ENCODE results near the gene TUBGCP2. TPM values are rescaled to one million over a fixed set of nuclear protein-coding genes. Genes with fewer than 3 reads are reported as not detected.

TUBGCP2 gene
- total and polyA plus RNA-seq, 2 of the 13 experiments (the other 11 are each of a cell fraction or from before 2014, with no cell fraction given): 21.3 to 34.5 TPM

- TF ChIP-seq ZSCAN21 (CRISPR knock-in tag; IDR thresholded peaks at IDR 0.05; ENCODE audit: borderline replicate concordance): peak; percentile 57; the same call in 1 of the 2 replicates
- TF ChIP-seq E2F2 (CRISPR knock-in tag; IDR thresholded peaks at IDR 0.05; ENCODE audit: borderline replicate concordance): no peak
- no peak for TF ChIP-seq PAWR (CRISPR knock-in tag; IDR thresholded peaks at IDR 0.05; ENCODE audit: borderline replicate concordance)
- no peak for TF ChIP-seq KDM4B (CRISPR knock-in tag; IDR thresholded peaks at IDR 0.05)
- TF ChIP-seq KDM1A (CRISPR knock-in tag; IDR thresholded peaks at IDR 0.05): no peak
- TF ChIP-seq ZBTB33 (CRISPR knock-in tag; IDR thresholded peaks at IDR 0.05): no peak
- no peak for TF ChIP-seq HDAC6 (IDR thresholded peaks at IDR 0.05; ENCODE audit: low read depth, low read length)
- TF ChIP-seq ZNF891 (CRISPR knock-in tag; IDR thresholded peaks at IDR 0.05): peak; percentile 21; the same call in 1 of the 2 replicates
- TF ChIP-seq ZNF160 (CRISPR knock-in tag; IDR thresholded peaks at IDR 0.05): no peak
- TF ChIP-seq ZNF232 (CRISPR knock-in tag; IDR thresholded peaks at IDR 0.05; ENCODE audit: borderline replicate concordance): no peak
- TF ChIP-seq ZNF782 (CRISPR knock-in tag; IDR thresholded peaks at IDR 0.05; ENCODE audit: borderline replicate concordance): no peak; the same call in 1 of the 2 replicates
- TF ChIP-seq ZNF282 (IDR thresholded peaks at IDR 0.05; ENCODE audit: partially characterized antibody): no peak
- no peak for TF ChIP-seq MXI1 (IDR thresholded peaks at IDR 0.05; ENCODE audit: borderline replicate concordance, low read depth, low read length)
- TF ChIP-seq HIVEP1 (CRISPR knock-in tag; IDR thresholded peaks at IDR 0.05): no peak
- TF ChIP-seq IKZF1 (IDR thresholded peaks at IDR 0.05): no peak
- no peak for TF ChIP-seq JARID2 (CRISPR knock-in tag; IDR thresholded peaks at IDR 0.05; ENCODE audit: insufficient replicate concordance)
- TF ChIP-seq TBX2 (CRISPR knock-in tag; IDR thresholded peaks at IDR 0.05; ENCODE audit: borderline replicate concordance): 0 out of 2 replicates have a peak, but pooled peaks have one; percentile 8
- TF ChIP-seq ZNF597 (CRISPR knock-in tag; IDR thresholded peaks at IDR 0.05): no peak
- TF ChIP-seq KDM5B (CRISPR knock-in tag; IDR thresholded peaks at IDR 0.05; ENCODE audit: borderline replicate concordance): peak; percentile 30; the same call in 1 of the 2 replicates
- no peak for TF ChIP-seq ZNF33A (CRISPR knock-in tag; IDR thresholded peaks at IDR 0.05; ENCODE audit: borderline replicate concordance)
- peak; percentile 53; the same call in 1 of the 2 replicates for TF ChIP-seq ZBTB7B (CRISPR knock-in tag; IDR thresholded peaks at IDR 0.05)
- no peak; the same call in 1 of the 2 replicates for TF ChIP-seq TOPORS (CRISPR knock-in tag; IDR thresholded peaks at IDR 0.05)
- no peak for TF ChIP-seq ZNF326 (CRISPR knock-in tag; IDR thresholded peaks at IDR 0.05; ENCODE audit: borderline replicate concordance)
- no peak for TF ChIP-seq KAT2B (IDR thresholded peaks at IDR 0.05; ENCODE audit: borderline replicate concordance, low read depth, low read length)
- no peak for TF ChIP-seq TCF12 (IDR thresholded peaks at IDR 0.05)
- 0 out of 2 replicates have a peak, but pooled peaks have one; percentile 27 for TF ChIP-seq TCF12 (CRISPR knock-in tag; IDR thresholded peaks at IDR 0.05)
- no peak for TF ChIP-seq FOXP1 (IDR thresholded peaks at IDR 0.05)
- TF ChIP-seq FOXP1 (CRISPR knock-in tag; IDR thresholded peaks at IDR 0.05): no peak
- TF ChIP-seq ATRX (CRISPR knock-in tag; IDR thresholded peaks at IDR 0.05; ENCODE audit: borderline replicate concordance): no peak
Measured at GRCh38 chr10:133308421-133309099, at the start of gene TUBGCP2, which contains the start of gene ZNF511 (continued).
